ENCODE results near the gene EIF3L. TPM values are rescaled to one million over a fixed set of nuclear protein-coding genes. Genes with fewer than 3 reads are reported as not detected.

Gene EIF3L
- polyA plus RNA-seq, 3 donors = 209 to 503 (median 246) TPM

DNA sequence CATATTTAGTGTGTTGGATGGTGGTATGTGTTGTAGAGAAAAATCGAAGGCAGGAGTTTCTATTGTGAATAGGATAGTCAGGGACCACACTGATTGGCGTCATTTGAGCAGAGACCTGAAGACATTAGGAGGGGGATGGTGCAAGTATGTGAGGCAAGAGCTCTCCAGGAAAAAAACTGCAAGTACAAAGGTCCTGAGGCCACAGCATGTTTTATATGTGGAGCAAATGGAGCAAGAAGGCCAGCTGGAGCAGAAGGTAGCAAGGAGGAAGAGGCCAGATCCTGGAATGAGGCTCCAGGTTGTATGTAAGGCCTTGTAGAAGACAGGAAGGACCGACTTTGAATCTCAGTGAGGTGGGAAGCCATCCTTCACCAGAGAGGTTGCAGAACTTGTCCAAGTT, 42.7 kb downstream of the EIF3L start:
- TF ChIP-seq, protein P1, sequence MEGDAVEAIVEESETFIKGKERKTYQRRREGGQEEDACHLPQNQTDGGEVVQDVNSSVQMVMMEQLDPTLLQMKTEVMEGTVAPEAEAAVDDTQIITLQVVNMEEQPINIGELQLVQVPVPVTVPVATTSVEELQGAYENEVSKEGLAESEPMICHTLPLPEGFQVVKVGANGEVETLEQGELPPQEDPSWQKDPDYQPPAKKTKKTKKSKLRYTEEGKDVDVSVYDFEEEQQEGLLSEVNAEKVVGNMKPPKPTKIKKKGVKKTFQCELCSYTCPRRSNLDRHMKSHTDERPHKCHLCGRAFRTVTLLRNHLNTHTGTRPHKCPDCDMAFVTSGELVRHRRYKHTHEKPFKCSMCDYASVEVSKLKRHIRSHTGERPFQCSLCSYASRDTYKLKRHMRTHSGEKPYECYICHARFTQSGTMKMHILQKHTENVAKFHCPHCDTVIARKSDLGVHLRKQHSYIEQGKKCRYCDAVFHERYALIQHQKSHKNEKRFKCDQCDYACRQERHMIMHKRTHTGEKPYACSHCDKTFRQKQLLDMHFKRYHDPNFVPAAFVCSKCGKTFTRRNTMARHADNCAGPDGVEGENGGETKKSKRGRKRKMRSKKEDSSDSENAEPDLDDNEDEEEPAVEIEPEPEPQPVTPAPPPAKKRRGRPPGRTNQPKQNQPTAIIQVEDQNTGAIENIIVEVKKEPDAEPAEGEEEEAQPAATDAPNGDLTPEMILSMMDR (IDR thresholded peaks at IDR 0.05) = no peak
- Histone ChIP-seq H3K9ac (ENCODE audit: insufficient read depth, low read length, poor library complexity, severe bottlenecking) (no peak overlapping the region), H3K4me2 (replicated peaks; ENCODE audit: extremely low read depth, low read length, poor library complexity, severe bottlenecking) (no peak overlapping the region), H4K20me1 (ENCODE audit: insufficient read depth, low read length) (peaks cover 9% of the 10 kb centered on the region), H3K36me3 (replicated peaks in 1 of 2; ENCODE audit: control insufficient read depth in 1 of 2, insufficient read depth in 2 of 2, low read length in 2 of 2) (peaks cover 47 to 59% of the 10 kb centered on the region in 2 donors), H3K27ac (ENCODE audit: low read depth in 1 of 2, low read length in 2 of 2) (no peak overlapping the region), H3K79me2 (ENCODE audit: insufficient read depth, low read length) (no peaks in the 10 kb centered on the region), H3K9me3 (replicated peaks in 1 of 2; ENCODE audit: control insufficient read depth in 1 of 2, insufficient read depth in 1 of 2, low read length in 2 of 2) (no peaks in the 10 kb centered on the region), H3K27me3 (ENCODE audit: control insufficient read depth in 2 of 2, insufficient read depth in 2 of 2, low read length in 2 of 2) (no peaks in the 10 kb centered on the region), H3K4me1 (ENCODE audit: control insufficient read depth in 1 of 2, insufficient read depth in 2 of 2, low read length in 2 of 2) (peaks cover 10 to 14% of the 10 kb centered on the region in 2 donors), H3K4me3 (replicated peaks in 1 of 3; ENCODE audit: low read depth in 2 of 3, low read length in 3 of 3) (no peak overlapping the region), H2AFZ (ENCODE audit: insufficient read depth, low read depth, low read length, poor library complexity, severe bottlenecking) (no peak overlapping the region)
- Mint-ChIP-seq H3K9me3 (no peaks in the 10 kb centered on the region), H3K4me1 (peaks cover 18% of the 10 kb centered on the region), H3K36me3 (peaks cover 41 to 56% of the 10 kb centered on the region in 2 donors), H3K4me3 (no peak overlapping the region), H3K27ac (peak overlapping the region in 1 of 7 donors; percentile 0), H3K27me3 (ENCODE audit: low read depth in 3 of 3) (no peaks in the 10 kb centered on the region)
- DNase-seq = no peak
- intact Hi-C loops (cut with micrococcal nuclease) = loop anchor here in 1 of 2 donors (5.0 kb wide), 1 partner anchor 40 kb away; no protein-coding TSS in a partner anchor
- WGBS (ENCODE audit: insufficient coverage) = 93% methylated on average over 3 of the region's 3 CpGs

DNA sequence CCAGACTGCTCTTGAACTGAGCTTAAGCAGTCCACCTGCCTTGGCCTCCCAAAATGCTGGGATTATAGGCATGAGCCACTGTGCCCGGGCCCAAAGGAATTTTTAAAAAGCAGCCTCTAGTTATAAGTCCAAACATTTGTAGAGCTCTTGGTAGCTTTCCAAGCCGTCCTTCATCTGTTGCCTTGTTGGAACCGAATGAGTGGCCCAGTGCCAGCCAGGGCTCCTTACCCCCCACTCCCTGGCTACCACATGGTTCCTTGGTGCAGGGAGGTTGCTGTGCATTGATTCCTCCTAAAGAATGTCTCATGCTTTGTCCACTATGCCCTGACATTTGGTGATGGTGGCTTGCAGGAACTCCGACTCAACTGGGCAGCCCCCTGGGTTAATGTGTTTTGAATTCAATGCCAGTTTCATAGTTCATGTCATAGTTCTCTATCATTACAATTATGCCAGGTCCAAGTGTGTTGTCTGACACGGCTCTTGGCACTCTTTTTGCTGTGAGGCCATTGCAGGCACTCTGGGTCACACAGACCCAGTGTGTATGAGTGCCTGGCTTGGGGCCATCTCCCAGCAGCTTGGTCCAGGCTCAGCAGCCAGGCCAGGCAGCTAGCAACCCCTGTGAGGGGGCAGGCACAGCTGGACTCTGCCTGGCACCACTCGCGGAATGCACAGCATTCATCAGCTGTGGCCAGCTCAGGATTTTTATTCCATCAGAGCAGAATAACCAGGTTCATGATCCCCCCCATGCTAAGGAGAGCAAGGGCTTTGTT, 43.5 kb downstream of the EIF3L start:
- intact Hi-C loops (cut with micrococcal nuclease) = loop anchor here in 1 of 2 donors (5.0 kb wide), 1 partner anchor 40 kb away; no protein-coding TSS in a partner anchor
- TF ChIP-seq, protein P1 (IDR thresholded peaks at IDR 0.05) = no peak
- Mint-ChIP-seq H3K9me3 (no peaks in the 10 kb centered on the region), H3K4me1 (peaks cover 18% of the 10 kb centered on the region), H3K4me3 (no peak overlapping the region), H3K27me3 (ENCODE audit: low read depth in 3 of 3) (no peaks in the 10 kb centered on the region), H3K36me3 (peaks cover 34 to 48% of the 10 kb centered on the region in 2 donors), H3K27ac (no peak overlapping the region)
- Histone ChIP-seq H3K27me3 (ENCODE audit: control insufficient read depth in 2 of 2, insufficient read depth in 2 of 2, low read length in 2 of 2) (no peaks in the 10 kb centered on the region), H3K36me3 (replicated peaks in 1 of 2; ENCODE audit: control insufficient read depth in 1 of 2, insufficient read depth in 2 of 2, low read length in 2 of 2) (peaks cover 39 to 51% of the 10 kb centered on the region in 2 donors), H4K20me1 (ENCODE audit: insufficient read depth, low read length) (peaks cover 2% of the 10 kb centered on the region), H3K9ac (ENCODE audit: insufficient read depth, low read length, poor library complexity, severe bottlenecking) (no peak overlapping the region), H3K27ac (ENCODE audit: low read depth in 1 of 2, low read length in 2 of 2) (no peak overlapping the region), H3K4me2 (replicated peaks; ENCODE audit: extremely low read depth, low read length, poor library complexity, severe bottlenecking) (no peak overlapping the region), H3K79me2 (ENCODE audit: insufficient read depth, low read length) (no peaks in the 10 kb centered on the region), H3K4me3 (replicated peaks in 1 of 3; ENCODE audit: low read depth in 2 of 3, low read length in 3 of 3) (no peak overlapping the region), H3K4me1 (ENCODE audit: control insufficient read depth in 1 of 2, insufficient read depth in 2 of 2, low read length in 2 of 2) (peaks cover 10 to 14% of the 10 kb centered on the region in 2 donors), H2AFZ (ENCODE audit: insufficient read depth, low read depth, low read length, poor library complexity, severe bottlenecking) (no peak overlapping the region), H3K9me3 (replicated peaks in 1 of 2; ENCODE audit: control insufficient read depth in 1 of 2, insufficient read depth in 1 of 2, low read length in 2 of 2) (no peaks in the 10 kb centered on the region)
- WGBS (ENCODE audit: insufficient coverage) = 93% methylated on average over 4 of the region's 7 CpGs
- no peak for DNase-seq
